Nephron (organoid): ENCODE results near the gene PTDSS2.
"Not testable (repeated sequence)": the region's sequence is repeated elsewhere in the genome, so short reads cannot be mapped to it uniquely, and the experiment has no call there.

Experiments used
- H3K27ac Mint-ChIP-seq, 3 experiments: 2 replicates each; pipeline ENCODE4 v1.8.0; 2020; ENCODE audit warnings: mixed read lengths in 3 of 3, mild to moderate bottlenecking in 2 of 3, moderate library complexity in 1 of 3
- H3K27me3 Mint-ChIP-seq: 2 replicates; pipeline ENCODE4 v1.8.0; 2021; ENCODE audit warnings: low read depth, mild to moderate bottlenecking, moderate library complexity, mixed read lengths
- H3K36me3 Mint-ChIP-seq: 2 replicates; pipeline ENCODE4 v1.8.0; 2020; ENCODE audit warnings: low read depth, mixed read lengths
- H3K4me1 Mint-ChIP-seq: 2 replicates; pipeline ENCODE4 v1.8.0; 2020; ENCODE audit warnings: mixed read lengths
- H3K4me3 Mint-ChIP-seq, 3 experiments: 2 replicates each; pipeline ENCODE4 v1.8.0; 2020; ENCODE audit warnings: mild to moderate bottlenecking in 3 of 3, mixed read lengths in 3 of 3, moderate library complexity in 2 of 3
- H3K9me3 Mint-ChIP-seq: 2 replicates; pipeline ENCODE4 v1.8.0; 2020; ENCODE audit warnings: mixed read lengths
- CTCF ChIP-seq, 3 experiments: fragments of 200-600 bp; sonication (generic); IDR thresholded peaks; one replicate each; pipeline ENCODE4 v1.5.0; 2021; ENCODE audit warnings: antibody characterized with exemption in 3 of 3; ENCODE audit not compliant: unreplicated experiment in 3 of 3

The PTDSS2 gene

GRCh38 chr11:468036-468435, 18.0 kb downstream of the PTDSS2 start:
- Mint-ChIP-seq H3K36me3 (peaks cover 11% of the 10 kb centered on the region), H3K27ac (peak overlapping the region; percentile 87 to 96 (median 89)), H3K4me1 (peaks cover 24% of the 10 kb centered on the region), H3K27me3 (no peaks in the 10 kb centered on the region), H3K4me3 (peak overlapping the region in 2 of 3 experiments; percentile 5 to 62), H3K9me3 (no peaks in the 10 kb centered on the region)
- no peak for TF ChIP-seq CTCF (IDR thresholded peaks at IDR 0.05; ENCODE audit: unreplicated experiment in 3 of 3)

GRCh38 chr11:468493-468892, 18.4 kb downstream of the PTDSS2 start:
- Mint-ChIP-seq H3K4me1 (peaks cover 24% of the 10 kb centered on the region), H3K4me3 (peak overlapping the region in 1 of 3 experiments; percentile 62), H3K27me3 (no peaks in the 10 kb centered on the region), H3K36me3 (peaks cover 11% of the 10 kb centered on the region), H3K27ac (peak overlapping the region; percentile 87 to 96 (median 89)), H3K9me3 (no peaks in the 10 kb centered on the region)
- no peak for TF ChIP-seq CTCF (IDR thresholded peaks at IDR 0.05; ENCODE audit: unreplicated experiment in 3 of 3)

GRCh38 chr11:469026-469683, 19.1 kb downstream of the PTDSS2 start:
- Mint-ChIP-seq H3K36me3 (peaks cover 11% of the 10 kb centered on the region), H3K4me3 (peak overlapping the region; percentile 13 to 60 (median 29)), H3K4me1 (peaks cover 24% of the 10 kb centered on the region), H3K27ac (peak overlapping the region; percentile 87 to 96 (median 89))
- H3K9me3 Mint-ChIP-seq, H3K27me3 Mint-ChIP-seq: not testable (repeated sequence)

- Mint-ChIP-seq H3K4me1 (peaks cover 24% of the 10 kb centered on the region), H3K36me3 (peaks cover 11% of the 10 kb centered on the region), H3K4me3 (peak overlapping the region; percentile 13 to 60 (median 29)), H3K9me3 (no peaks in the 10 kb centered on the region), H3K27me3 (no peaks in the 10 kb centered on the region), H3K27ac (peak overlapping the region; percentile 81 to 96 (median 89))
- peak in 1 of 3 experiments; percentile 12 for TF ChIP-seq CTCF (IDR thresholded peaks at IDR 0.05; ENCODE audit: unreplicated experiment in 3 of 3)
These were observed 19.8 kb downstream of the PTDSS2 start for GRCh38 chr11:469684-470560.

- TF ChIP-seq CTCF (IDR thresholded peaks at IDR 0.05; ENCODE audit: unreplicated experiment in 3 of 3) = no peak
- no peaks in the 10 kb centered on the region for H3K9me3 Mint-ChIP-seq
- no peaks in the 10 kb centered on the region for H3K27me3 Mint-ChIP-seq
- peaks cover 2% of the 10 kb centered on the region for H3K36me3 Mint-ChIP-seq
- H3K4me1 Mint-ChIP-seq = peaks cover 29% of the 10 kb centered on the region
- no peak overlapping the region for H3K27ac Mint-ChIP-seq
- H3K4me3 Mint-ChIP-seq = no peak overlapping the region
These were observed 21.5 kb downstream of the PTDSS2 start for GRCh38 chr11:471468-472145.

- Mint-ChIP-seq H3K4me3 (no peak overlapping the region), H3K27ac (no peak overlapping the region), H3K4me1 (peaks cover 35% of the 10 kb centered on the region), H3K36me3 (no peaks in the 10 kb centered on the region), H3K27me3 (no peaks in the 10 kb centered on the region), H3K9me3 (no peaks in the 10 kb centered on the region)
- peak in 2 of 3 experiments; percentile 15 to 19 for TF ChIP-seq CTCF (IDR thresholded peaks at IDR 0.05; ENCODE audit: unreplicated experiment in 3 of 3)
These were observed 22.2 kb downstream of the PTDSS2 start for GRCh38 chr11:472272-472671.
